HG02884 (cell line): Measurements from ENCODE around the gene PPP4C.

Source experiments
- ATAC-seq: cut with Tn5 transposase; IDR thresholded peaks from one replicate; pipeline ENCODE4 v1.9.1; 2021; ENCODE audit warnings: mild to moderate bottlenecking, moderate library complexity; ENCODE audit not compliant: unreplicated experiment

PPP4C gene

GRCh38 chr16:30054959-30055553 lies 20.7 kb upstream of the PPP4C start:
- ATAC-seq = no peak

- no peak for ATAC-seq
These were observed 15.4 kb upstream of the PPP4C start for GRCh38 chr16:30060346-30060745.

DNA sequence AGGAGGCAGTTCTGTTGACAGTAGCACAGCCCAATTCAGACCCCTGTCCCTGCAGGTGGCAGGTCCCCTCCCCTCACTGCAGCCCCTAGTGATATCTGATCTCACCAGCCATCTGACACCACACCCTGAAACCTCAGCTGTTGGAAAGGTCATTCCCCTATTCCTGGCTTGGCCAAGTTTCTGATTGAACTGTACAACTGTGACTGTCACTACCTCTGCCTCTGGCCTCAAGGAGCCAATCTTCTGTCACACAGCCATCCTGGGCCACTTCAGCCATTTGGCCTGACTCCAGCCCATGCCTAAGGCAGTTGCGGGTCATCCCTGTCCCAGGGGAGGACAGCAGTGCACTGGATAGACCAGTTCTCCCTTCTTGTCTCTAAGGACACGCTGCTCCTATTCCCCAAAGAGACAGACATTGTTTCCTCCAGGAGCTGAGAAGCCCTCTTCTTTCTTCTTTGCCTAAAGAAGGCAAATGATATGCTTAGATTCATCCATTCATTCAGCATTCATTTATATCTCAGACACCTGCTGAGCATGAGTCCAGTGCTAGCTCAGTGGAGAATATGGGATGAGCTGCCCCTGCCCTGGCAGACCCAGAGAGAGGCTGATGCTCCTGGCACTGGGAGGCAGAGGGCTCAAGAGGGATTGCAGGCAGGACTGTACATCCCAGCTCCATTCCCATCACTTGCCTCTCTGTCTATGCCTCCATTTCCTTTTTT lies 14.8 kb upstream of the PPP4C start:
- no peak for ATAC-seq

- no peak for ATAC-seq
These were observed 12.4 kb upstream of the PPP4C start for GRCh38 chr16:30063278-30063892.

- no peak for ATAC-seq
These were observed 11.7 kb upstream of the PPP4C start for GRCh38 chr16:30063893-30064728.

- no peak for ATAC-seq
These were observed 11.1 kb upstream of the PPP4C start for GRCh38 chr16:30064729-30065101.

DNA sequence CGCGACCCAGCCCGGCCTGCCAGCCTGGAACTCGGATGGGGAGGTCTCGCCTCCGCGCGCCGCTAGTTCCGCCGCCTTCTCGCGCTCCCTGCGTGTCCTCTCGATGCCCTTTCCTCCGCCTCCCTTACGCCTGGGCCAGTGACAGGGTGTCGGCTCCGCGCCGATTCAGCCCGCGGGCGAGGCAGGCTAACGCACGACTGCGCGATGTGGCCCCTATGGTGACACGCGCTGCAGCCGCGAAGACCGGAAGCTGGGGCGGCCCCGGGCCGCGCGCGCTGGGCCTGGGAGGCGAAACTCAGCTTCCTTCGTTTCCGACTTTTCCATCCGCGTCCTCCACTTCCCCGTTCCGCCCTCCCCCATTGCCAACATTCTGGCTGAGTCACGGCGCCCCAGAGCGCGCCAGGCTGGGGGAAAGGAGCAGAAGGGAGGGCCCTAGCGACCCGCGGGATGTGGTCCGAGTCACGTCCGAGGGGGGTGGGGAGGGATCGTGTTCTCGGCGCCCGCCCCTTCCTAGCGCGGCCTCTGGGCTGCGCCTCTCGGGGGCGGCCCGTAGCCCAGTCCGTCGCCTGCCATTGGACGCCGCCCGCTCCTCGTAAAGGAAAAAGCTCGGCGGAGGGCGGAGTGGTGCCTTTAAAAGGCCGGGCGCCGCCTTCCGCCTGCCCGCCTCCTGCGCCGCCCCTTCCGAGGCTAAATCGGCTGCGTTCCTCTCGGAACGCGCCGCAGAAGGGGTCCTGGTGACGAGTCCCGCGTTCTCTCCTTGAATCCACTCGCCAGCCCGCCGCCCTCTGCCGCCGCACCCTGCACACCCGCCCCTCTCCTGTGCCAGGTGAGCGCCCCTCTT lies 10.5 kb upstream of the PPP4C start, which contains the start of gene ALDOA:
Gene ALDOA (plus strand): TSS at position 659 of the 841 bp plus-strand sequence. CDS start 1,138 bp downstream, outside the sequence.
- ATAC-seq = peak; percentile 67

- no peak for ATAC-seq
These were observed 9.6 kb upstream of the PPP4C start for GRCh38 chr16:30065943-30066760.

GRCh38 chr16:30066761-30067583 lies 8.8 kb upstream of the PPP4C start:
- no peak for ATAC-seq

DNA sequence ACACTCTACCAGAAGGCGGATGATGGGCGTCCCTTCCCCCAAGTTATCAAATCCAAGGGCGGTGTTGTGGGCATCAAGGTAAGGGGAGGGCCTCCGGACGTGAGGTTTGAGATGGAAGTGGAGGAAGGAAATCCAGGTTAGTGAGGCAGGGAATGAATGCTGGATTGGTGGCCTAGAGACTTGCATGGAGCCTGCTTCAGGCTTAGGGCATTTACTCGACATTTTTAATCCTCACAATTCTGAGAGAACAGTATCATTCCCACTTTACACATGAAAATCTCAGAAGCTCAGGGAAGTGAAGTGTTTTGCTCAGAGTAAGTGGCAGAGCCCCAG lies 8.2 kb upstream of the PPP4C start:
- no peak for ATAC-seq

- no peak for ATAC-seq
These were observed 7.5 kb upstream of the PPP4C start for GRCh38 chr16:30068333-30068732.

- ATAC-seq = no peak
These were observed 6.8 kb upstream of the PPP4C start for GRCh38 chr16:30068750-30069610.

- no peak for ATAC-seq
These were observed 6.0 kb upstream of the PPP4C start for GRCh38 chr16:30069611-30070462.

GRCh38 chr16:30070490-30070889 lies 5.3 kb upstream of the PPP4C start:
- ATAC-seq = no peak

DNA sequence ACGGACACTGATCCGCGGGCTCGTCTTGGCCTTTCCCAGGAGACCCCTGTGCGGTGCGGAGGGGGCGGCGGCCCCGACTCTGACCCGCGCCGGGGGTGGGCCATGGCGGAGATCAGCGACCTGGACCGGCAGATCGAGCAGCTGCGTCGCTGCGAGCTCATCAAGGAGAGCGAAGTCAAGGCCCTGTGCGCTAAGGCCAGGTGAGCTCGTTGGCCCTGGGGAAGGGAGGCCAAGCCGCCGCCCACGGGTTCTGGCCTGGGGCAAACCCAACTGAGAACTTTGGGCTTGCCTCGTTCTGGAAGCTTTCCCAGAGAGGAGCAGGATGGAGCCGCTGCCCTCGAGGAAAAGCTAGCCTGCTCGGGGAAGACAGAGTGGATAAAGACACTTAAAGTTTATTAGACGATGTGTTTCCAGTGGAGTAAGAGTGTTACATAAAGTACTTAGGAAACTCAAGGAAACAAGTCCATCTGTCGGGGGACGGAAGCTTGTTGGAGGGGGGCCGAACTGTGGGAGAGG lies 540 bp downstream of the PPP4C start:
- ATAC-seq = no peak

DNA sequence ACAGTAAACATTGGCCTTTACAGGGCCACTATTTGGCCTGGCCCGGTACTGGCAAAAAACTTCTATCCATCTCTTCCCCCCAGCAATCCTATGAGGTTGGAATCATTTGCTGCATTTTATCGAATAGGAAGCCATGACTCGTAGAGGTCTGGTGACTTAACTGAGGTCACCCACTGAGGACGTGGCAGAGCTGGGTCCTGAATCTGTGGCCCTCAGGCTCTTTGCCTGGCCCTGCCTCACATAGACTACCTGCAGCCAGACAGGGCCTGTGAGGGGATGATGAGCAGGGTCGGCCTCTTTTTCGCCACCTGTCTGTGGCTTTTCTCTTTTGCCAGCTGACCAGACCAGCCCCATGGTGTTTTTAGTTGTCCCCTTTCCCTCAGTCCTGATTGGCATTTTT lies 1.9 kb downstream of the PPP4C start:
- no peak for ATAC-seq

- no peak for ATAC-seq
These were observed 3.0 kb downstream of the PPP4C start for GRCh38 chr16:30078744-30079143.
